Measurements from ENCODE around the gene PARD3B.

Gene PARD3B

DNA sequence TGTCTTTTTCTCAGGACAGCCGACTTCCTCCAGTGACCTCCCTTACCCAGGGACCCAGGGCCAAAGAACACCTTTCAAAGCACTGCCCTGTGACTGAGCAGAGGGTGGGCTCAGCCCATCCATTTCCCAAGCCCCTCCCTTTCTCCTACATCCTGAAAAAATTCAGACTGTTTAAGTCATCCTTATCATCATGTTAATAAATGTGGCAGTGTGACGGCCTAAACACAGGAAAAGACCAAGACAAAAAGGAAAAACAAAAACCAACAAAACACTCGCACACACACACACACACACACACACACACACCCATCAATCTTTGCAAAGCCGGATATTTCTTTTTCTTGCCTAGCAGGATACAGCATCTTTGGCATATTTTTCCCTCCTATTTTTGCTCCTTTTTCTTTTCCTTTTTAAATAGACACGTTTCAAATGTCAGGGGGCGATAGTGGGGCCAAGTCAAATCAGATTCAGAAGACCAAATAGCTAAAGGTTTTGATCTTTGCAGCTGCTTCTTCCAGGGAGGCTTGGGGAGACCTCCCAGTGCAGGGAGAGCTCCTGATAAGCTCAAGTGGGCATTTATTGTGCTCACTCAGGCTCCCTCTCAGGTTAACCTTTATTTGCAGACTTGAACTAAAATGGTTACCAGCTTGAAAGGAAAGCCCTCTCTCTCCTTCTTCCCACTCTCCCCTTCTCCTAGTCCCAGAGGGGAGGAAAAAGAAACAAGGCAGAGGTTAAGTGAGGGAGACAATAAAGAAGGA lies 1097.5 kb downstream of the PARD3B start:
- Mint-ChIP-seq H3K4me1 (no peaks in the 10 kb centered on the region), H3K27me3 (peaks cover 22% of the 10 kb centered on the region), H3K27ac (ENCODE audit: low read depth) (no peak overlapping the region), H3K36me3 (ENCODE audit: insufficient read depth) (peaks cover 2% of the 10 kb centered on the region), H3K4me3 (no peak overlapping the region), H3K9me3 (no peaks in the 10 kb centered on the region)
- ATAC-seq (replicated peaks; ENCODE audit: extremely low read depth, poor library complexity, severe bottlenecking) (no peak), DNase-seq (ENCODE audit: low spot score in 2 of 2) (no peak)

DNA sequence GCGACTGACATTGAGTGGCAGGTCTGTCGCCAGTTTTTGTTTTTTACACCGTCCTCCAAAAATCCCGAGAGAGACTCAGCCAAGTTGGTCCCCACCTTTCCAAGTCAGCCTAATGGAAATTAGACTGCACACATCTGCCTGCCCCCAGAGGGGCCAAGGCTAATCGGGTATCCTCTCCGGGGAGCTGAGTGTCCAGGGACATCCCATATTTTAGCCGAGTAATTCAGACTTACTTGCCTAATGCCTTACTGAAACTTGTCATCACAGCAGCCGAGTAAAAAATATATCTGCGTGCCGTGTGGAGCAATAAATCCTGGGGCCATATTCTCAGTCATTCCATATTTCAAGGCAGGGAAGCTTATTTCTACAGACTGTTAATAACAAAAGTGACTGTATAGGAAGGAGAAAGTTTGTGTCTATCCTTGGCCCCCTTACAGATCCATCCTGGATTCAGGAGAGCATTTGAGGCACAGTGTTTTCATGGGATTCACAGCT lies 1098.2 kb downstream of the PARD3B start:
- DNase-seq (ENCODE audit: low spot score in 2 of 2) (no peak), ATAC-seq (replicated peaks; ENCODE audit: extremely low read depth, poor library complexity, severe bottlenecking) (no peak)
- no peak overlapping the region for H3K4me3 Mint-ChIP-seq
- no peak overlapping the region for H3K27ac Mint-ChIP-seq (ENCODE audit: low read depth)
- H3K9me3 Mint-ChIP-seq: no peaks in the 10 kb centered on the region
- H3K27me3 Mint-ChIP-seq: peaks cover 28% of the 10 kb centered on the region
- H3K4me1 Mint-ChIP-seq: no peaks in the 10 kb centered on the region
- peaks cover 2% of the 10 kb centered on the region for H3K36me3 Mint-ChIP-seq (ENCODE audit: insufficient read depth)

DNA sequence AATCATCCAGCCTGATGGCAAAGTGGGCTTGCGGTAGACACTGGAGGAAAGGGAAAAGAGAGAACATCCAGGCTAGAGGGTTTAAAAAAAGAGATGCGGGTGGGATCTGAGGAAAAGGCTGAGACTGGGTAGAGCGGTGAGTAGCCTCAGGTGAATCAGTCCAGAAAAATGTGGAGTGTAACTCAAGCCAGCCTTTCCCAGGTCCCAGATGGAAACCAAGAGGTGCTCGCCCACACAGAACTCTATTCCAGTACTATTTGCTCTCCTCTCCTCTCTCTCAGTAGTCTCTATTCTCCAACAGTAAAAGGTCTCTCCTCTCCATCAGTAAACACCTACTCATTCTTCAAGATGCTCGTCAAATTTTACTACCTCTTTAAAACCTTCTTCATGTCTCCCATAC lies 1098.7 kb downstream of the PARD3B start:
- Mint-ChIP-seq H3K4me3 (no peak overlapping the region), H3K36me3 (ENCODE audit: insufficient read depth) (peaks cover 2% of the 10 kb centered on the region), H3K9me3 (no peaks in the 10 kb centered on the region), H3K27ac (ENCODE audit: low read depth) (no peak overlapping the region), H3K27me3 (peaks cover 34% of the 10 kb centered on the region), H3K4me1 (no peaks in the 10 kb centered on the region)
- DNase-seq (ENCODE audit: low spot score in 2 of 2): no peak
- ATAC-seq (replicated peaks; ENCODE audit: extremely low read depth, poor library complexity, severe bottlenecking): no peak

DNA sequence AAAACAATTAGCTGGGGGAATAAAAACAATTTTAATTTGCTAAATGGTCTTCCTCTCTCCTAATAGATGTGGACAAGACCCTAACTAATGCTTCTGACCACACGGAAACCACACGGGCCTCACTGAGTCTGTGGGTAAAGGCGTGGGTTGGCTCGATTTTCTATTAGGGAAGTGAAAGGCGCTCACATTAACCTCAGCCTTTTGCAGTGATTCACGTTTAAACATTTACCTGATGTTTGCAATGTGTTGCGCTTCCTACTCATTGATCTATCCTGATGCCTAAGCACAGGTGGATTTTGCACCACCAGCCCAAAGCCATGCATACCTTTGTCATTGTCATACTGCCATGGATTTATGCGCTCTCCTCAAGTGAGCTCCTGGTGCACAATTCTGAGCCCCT lies 1101.4 kb downstream of the PARD3B start:
- H3K4me3 Mint-ChIP-seq: no peak overlapping the region
- ATAC-seq (replicated peaks; ENCODE audit: extremely low read depth, poor library complexity, severe bottlenecking): no peak
- H3K36me3 Mint-ChIP-seq (ENCODE audit: insufficient read depth): peaks cover 2% of the 10 kb centered on the region

DNA sequence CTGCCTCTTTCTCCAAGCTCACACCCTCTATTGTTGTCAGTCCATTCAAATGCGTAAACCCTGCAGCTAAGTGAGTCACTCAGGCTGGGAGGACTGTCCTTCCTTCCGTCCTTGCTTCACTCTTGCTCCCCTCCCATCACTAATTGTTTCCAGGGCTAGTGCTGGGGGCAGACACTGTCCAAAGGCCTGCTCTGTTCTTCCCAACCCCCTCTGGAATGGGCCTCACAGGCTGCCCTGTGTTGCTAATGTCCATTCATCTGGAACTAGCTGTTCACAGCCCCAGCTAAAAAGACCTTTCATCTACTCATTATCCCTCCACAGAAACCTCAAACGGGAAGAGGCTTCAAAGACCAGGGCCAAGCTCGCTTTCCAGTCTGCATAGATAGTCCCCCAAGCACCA lies 1105.2 kb downstream of the PARD3B start:
- Mint-ChIP-seq H3K4me3 (no peak overlapping the region), H3K27ac (ENCODE audit: low read depth) (no peak overlapping the region), H3K4me1 (no peaks in the 10 kb centered on the region), H3K27me3 (peaks cover 26% of the 10 kb centered on the region), H3K9me3 (no peaks in the 10 kb centered on the region), H3K36me3 (ENCODE audit: insufficient read depth) (no peaks in the 10 kb centered on the region)
- DNase-seq (ENCODE audit: low spot score in 2 of 2): no peak
- ATAC-seq (replicated peaks; ENCODE audit: extremely low read depth, poor library complexity, severe bottlenecking): no peak

More for the DNA sequence above, 1101.4 kb downstream of the PARD3B start:
- no peaks in the 10 kb centered on the region for H3K4me1 Mint-ChIP-seq
- H3K9me3 Mint-ChIP-seq: no peaks in the 10 kb centered on the region
- DNase-seq (ENCODE audit: low spot score in 2 of 2): no peak
- H3K27ac Mint-ChIP-seq (ENCODE audit: low read depth): no peak overlapping the region
- H3K27me3 Mint-ChIP-seq: peaks cover 45% of the 10 kb centered on the region

DNA sequence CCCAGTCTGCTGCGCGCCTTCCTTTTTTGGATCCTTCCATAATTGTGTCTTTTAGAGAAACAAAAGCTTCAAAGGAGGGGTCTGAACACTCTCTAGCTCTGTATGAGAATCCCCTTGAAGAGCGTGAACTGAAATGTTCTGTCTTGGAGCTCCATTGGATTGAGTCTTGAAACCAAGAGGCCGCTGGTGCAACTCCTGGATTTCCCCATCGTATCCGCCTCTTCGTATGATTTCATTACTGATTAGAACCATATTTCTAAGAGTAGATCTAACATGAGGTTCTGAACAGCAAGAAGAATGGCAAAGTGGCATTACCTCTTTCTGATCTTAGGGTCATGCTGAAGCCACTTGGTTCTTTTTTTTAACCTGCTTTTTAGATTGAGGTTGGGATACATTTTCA lies 1105.7 kb downstream of the PARD3B start:
- H3K27me3 Mint-ChIP-seq: peaks cover 26% of the 10 kb centered on the region
- no peak overlapping the region for H3K27ac Mint-ChIP-seq (ENCODE audit: low read depth)
- no peaks in the 10 kb centered on the region for H3K9me3 Mint-ChIP-seq
- no peaks in the 10 kb centered on the region for H3K36me3 Mint-ChIP-seq (ENCODE audit: insufficient read depth)
- ATAC-seq (replicated peaks; ENCODE audit: extremely low read depth, poor library complexity, severe bottlenecking): no peak
- no peak for DNase-seq (ENCODE audit: low spot score in 2 of 2)
- H3K4me1 Mint-ChIP-seq: no peaks in the 10 kb centered on the region
- H3K4me3 Mint-ChIP-seq: no peak overlapping the region

DNA sequence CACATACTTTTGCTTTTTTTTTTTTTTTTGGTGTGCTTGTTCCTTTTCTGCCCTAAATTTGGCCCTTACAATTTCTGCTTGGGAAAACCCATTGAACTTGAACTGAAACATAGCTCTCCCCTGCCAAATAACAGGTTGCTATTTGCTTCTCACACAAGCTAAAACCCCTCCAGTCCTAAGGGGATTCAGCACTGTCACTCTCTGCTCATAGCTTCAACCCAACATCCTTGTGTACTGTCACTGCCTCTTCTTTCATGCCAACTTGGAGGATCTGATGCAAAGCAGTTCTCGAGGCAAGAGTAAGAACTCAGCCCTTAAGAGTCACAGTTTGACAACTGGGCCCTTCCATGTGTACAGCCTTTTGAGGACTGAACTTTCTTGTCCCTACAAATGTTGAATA lies 1106.4 kb downstream of the PARD3B start:
- no peak overlapping the region for H3K27ac Mint-ChIP-seq (ENCODE audit: low read depth)
- ATAC-seq (replicated peaks; ENCODE audit: extremely low read depth, poor library complexity, severe bottlenecking): no peak
- no peaks in the 10 kb centered on the region for H3K4me1 Mint-ChIP-seq
- no peaks in the 10 kb centered on the region for H3K36me3 Mint-ChIP-seq (ENCODE audit: insufficient read depth)
- H3K9me3 Mint-ChIP-seq: no peaks in the 10 kb centered on the region
- no peak for DNase-seq (ENCODE audit: low spot score in 2 of 2)
- peaks cover 26% of the 10 kb centered on the region for H3K27me3 Mint-ChIP-seq
- no peak overlapping the region for H3K4me3 Mint-ChIP-seq

DNA sequence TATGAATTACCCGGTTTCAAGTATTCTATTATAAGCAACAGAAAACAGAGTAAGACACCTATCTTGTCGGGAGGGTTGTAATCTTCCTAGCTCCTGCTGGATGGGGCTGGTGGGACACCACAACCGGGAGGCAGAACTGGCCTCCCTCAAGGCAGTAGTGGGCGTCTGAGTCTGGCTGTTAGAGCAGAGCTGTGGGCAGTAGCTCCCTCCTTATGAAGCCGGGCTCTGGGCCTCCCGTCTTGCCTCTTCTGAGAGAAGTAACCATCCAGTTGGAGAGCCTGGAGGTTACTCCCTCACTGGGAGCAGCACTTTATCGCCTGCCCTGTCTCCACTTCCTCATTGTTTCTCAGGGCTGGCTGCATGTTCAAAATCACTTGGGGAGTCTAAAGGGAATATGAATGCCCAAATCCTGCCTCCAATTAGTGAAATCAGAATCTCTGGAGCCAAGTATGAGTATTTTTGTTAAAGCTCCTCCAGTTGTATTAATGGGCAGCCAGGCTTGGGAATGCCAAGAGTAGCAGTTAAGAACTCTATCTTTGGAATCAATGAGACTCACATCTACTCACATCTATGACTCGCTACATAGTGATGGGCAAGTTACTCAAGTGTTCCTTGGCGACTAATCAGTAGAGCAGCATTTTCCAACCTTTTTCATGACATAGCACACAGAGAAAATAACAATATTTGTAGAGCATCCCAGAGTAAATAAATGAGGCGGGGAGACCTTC lies 1109.8 kb downstream of the PARD3B start:
- Mint-ChIP-seq H3K4me3 (no peak overlapping the region), H3K36me3 (ENCODE audit: insufficient read depth) (no peaks in the 10 kb centered on the region), H3K9me3 (no peaks in the 10 kb centered on the region), H3K27me3 (peaks cover 10% of the 10 kb centered on the region), H3K27ac (ENCODE audit: low read depth) (no peak overlapping the region), H3K4me1 (no peaks in the 10 kb centered on the region)
- DNase-seq (ENCODE audit: low spot score in 2 of 2) (no peak), ATAC-seq (replicated peaks; ENCODE audit: extremely low read depth, poor library complexity, severe bottlenecking) (no peak)

DNA sequence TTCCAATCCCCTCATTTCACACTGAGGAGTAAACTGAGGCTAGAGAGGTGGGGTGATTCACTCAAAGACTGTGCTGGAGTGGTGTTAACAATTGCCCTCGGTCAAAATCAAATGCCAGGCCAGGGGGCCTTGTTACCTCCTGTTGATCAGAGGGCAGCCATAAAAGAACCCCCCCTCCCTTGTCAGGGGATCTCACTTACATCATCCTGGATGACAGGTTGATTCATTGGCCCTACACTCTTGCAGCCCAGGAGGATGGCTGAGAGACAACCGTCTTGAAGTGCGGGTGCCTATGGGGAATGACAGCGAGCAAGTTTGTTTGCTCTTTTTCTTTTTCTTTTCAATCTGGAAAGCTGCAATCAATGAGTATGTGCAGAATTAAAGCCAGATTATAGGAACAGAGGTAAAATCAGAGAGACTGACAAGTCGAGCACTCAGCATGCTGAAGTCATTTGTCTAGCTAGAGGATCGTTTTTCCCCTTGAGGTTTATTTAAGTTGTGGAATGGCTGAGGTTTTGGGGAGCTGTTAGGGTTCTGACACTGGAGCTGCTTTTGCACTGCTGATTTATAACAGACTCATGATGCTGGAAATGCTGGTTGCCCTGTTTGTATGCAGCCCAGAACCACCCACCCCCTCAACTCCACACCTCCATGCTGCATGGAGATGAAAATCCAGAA lies 1110.6 kb downstream of the PARD3B start:
- no peak for DNase-seq (ENCODE audit: low spot score in 2 of 2)
- peaks cover 2% of the 10 kb centered on the region for H3K27me3 Mint-ChIP-seq
- H3K4me3 Mint-ChIP-seq: no peak overlapping the region
- no peaks in the 10 kb centered on the region for H3K9me3 Mint-ChIP-seq
- H3K27ac Mint-ChIP-seq (ENCODE audit: low read depth): no peak overlapping the region
- ATAC-seq (replicated peaks; ENCODE audit: extremely low read depth, poor library complexity, severe bottlenecking): no peak
- H3K36me3 Mint-ChIP-seq (ENCODE audit: insufficient read depth): no peaks in the 10 kb centered on the region
- H3K4me1 Mint-ChIP-seq: no peaks in the 10 kb centered on the region

DNA sequence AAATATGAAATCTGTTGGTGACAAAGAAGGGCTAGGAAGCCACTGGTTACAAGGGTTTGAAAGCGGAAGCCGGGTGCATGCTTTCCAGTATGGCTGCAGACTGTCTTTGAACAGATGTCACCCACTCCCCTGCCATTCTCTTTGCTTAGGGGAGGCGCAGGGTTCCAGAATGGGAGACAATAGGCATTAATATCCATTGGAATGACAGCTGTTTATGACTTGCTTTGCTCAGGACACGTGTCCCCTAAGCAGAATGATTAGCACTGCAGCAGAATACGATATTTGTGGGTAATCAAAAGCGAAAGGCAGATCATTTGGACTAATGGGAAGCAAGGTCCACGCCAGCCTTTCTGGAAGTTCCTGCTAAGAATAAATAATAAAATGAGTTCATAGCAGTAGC lies 1111.2 kb downstream of the PARD3B start:
- Mint-ChIP-seq H3K36me3 (ENCODE audit: insufficient read depth) (no peaks in the 10 kb centered on the region), H3K9me3 (no peaks in the 10 kb centered on the region), H3K27ac (ENCODE audit: low read depth) (no peak overlapping the region), H3K4me1 (no peaks in the 10 kb centered on the region), H3K4me3 (no peak overlapping the region), H3K27me3 (no peaks in the 10 kb centered on the region)
- no peak for ATAC-seq (replicated peaks; ENCODE audit: extremely low read depth, poor library complexity, severe bottlenecking)
- no peak for DNase-seq (ENCODE audit: low spot score in 2 of 2)

DNA sequence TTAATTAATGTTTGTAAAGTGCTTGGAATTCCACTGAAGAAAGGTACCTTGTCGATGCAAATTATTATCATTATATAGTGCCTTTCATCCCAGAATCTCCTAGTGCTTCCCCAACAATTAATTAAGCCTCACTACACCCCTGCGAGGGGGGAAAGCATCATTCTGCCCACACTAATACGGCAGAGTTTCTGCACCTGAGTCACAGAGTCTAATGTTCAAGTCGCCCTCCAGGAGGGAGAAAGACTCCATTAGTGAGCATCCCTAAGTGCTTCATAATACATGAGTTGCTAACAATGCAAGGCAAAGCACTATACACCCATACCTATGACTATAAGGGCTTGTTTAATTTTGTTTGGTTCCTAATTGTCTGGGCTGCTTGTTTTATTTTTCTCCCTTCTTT lies 1111.7 kb downstream of the PARD3B start:
- Mint-ChIP-seq H3K4me1 (no peaks in the 10 kb centered on the region), H3K27ac (ENCODE audit: low read depth) (no peak overlapping the region), H3K27me3 (no peaks in the 10 kb centered on the region), H3K36me3 (ENCODE audit: insufficient read depth) (no peaks in the 10 kb centered on the region), H3K4me3 (no peak overlapping the region), H3K9me3 (no peaks in the 10 kb centered on the region)
- DNase-seq (ENCODE audit: low spot score in 2 of 2): no peak
- no peak for ATAC-seq (replicated peaks; ENCODE audit: extremely low read depth, poor library complexity, severe bottlenecking)

DNA sequence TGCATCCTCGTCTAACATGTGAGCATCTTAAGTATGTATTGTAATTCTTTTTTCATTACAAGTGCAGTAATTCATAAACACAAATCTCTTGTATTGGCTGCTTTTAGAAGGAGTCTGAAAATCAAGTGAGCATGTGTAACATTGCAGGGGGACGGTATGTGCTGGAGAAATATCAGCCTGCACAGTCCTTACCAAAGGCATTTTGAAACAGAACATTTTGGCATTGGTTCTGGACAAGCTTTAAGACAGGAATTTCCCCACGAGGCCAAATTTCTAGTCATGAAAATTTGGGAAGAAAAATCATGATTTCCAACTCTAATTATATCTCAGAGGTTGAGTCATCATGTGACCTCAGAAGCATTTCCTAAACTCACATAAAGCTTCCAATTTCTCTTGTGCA lies 1112.3 kb downstream of the PARD3B start:
- no peak overlapping the region for H3K4me3 Mint-ChIP-seq

DNA sequence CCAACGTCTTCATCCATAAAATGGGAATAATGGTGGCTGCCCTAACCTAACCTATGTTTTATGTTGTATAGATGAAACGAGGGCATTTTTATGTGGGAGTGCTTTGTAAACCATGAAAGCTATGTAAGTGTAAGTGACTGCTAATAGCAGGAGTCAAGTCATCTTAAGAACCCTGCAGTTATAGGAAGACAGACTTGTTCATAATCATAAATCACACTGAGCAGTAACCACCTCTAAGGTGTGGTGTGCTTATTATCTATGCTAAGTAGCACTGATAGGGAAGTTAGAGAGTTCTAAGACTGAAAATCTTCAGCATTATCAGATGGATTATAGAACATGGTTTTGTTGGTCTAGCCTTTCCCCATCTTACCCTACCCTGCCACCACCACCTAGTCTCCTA lies 1112.8 kb downstream of the PARD3B start:
- H3K9me3 Mint-ChIP-seq: no peaks in the 10 kb centered on the region
- ATAC-seq (replicated peaks; ENCODE audit: extremely low read depth, poor library complexity, severe bottlenecking): no peak
- no peak overlapping the region for H3K4me3 Mint-ChIP-seq
- H3K27ac Mint-ChIP-seq (ENCODE audit: low read depth): no peak overlapping the region
- no peaks in the 10 kb centered on the region for H3K36me3 Mint-ChIP-seq (ENCODE audit: insufficient read depth)
- no peaks in the 10 kb centered on the region for H3K4me1 Mint-ChIP-seq
- DNase-seq (ENCODE audit: low spot score in 2 of 2): no peak
- no peaks in the 10 kb centered on the region for H3K27me3 Mint-ChIP-seq

More for the DNA sequence above, 1112.3 kb downstream of the PARD3B start:
- H3K9me3 Mint-ChIP-seq: no peaks in the 10 kb centered on the region
- H3K36me3 Mint-ChIP-seq (ENCODE audit: insufficient read depth): no peaks in the 10 kb centered on the region
- no peaks in the 10 kb centered on the region for H3K27me3 Mint-ChIP-seq
- DNase-seq (ENCODE audit: low spot score in 2 of 2): no peak
- no peak for ATAC-seq (replicated peaks; ENCODE audit: extremely low read depth, poor library complexity, severe bottlenecking)
- no peak overlapping the region for H3K27ac Mint-ChIP-seq (ENCODE audit: low read depth)
- H3K4me1 Mint-ChIP-seq: no peaks in the 10 kb centered on the region
